Kidney tubule cell (primary cell): ENCODE results near the gene C5orf47.

Source experiments
- DNase-seq: peaks from one replicate; pipeline ENCODE4 v3.0.0-alpha.2; 2018; ENCODE audit warnings: low spot score

Gene C5orf47

GRCh38 chr5:174044466-174045254 lies 55.7 kb downstream of the C5orf47 start:
- DNase-seq = no peak

GRCh38 chr5:174045470-174046025 lies 56.6 kb downstream of the C5orf47 start, which contains the start of gene NSG2:
TSS of gene NSG2 (plus strand) at chr5:174045706. CDS start at chr5:174046756, 1,050 bp downstream.
- DNase-seq = peak; percentile 87

- no peak for DNase-seq
These were observed 57.6 kb downstream of the C5orf47 start for GRCh38 chr5:174046558-174046957.

GRCh38 chr5:174047472-174048099 lies 58.6 kb downstream of the C5orf47 start:
- DNase-seq = no peak

- no peak for DNase-seq
These were observed 63.7 kb downstream of the C5orf47 start for GRCh38 chr5:174052636-174053035.

GRCh38 chr5:174053905-174054304 lies 64.9 kb downstream of the C5orf47 start:
- no peak for DNase-seq
